Neural crest cell (in vitro differentiated cells): ENCODE measurements around the gene NFATC3. TPM values are rescaled to one million over a fixed set of nuclear protein-coding genes. Genes with fewer than 3 reads are reported as not detected.
"Not testable (repeated sequence)": the region's sequence is repeated elsewhere in the genome, so short reads cannot be mapped to it uniquely, and the experiment has no call there.

Experiments
- DNase-seq: peaks from one replicate; pipeline ENCODE4 v3.0.0; 2021; ENCODE audit warnings: low read depth, mixed read lengths, low spot score
- H3K27ac Mint-ChIP-seq: one replicate; pipeline ENCODE4 v1.8.0; 2021; ENCODE audit warnings: mild to moderate bottlenecking, mixed read lengths; ENCODE audit not compliant: unreplicated experiment
- H3K27me3 Mint-ChIP-seq: 2 replicates; pipeline ENCODE4 v1.8.0; 2021; ENCODE audit warnings: low read depth, mild to moderate bottlenecking, mixed read lengths
- H3K36me3 Mint-ChIP-seq: 2 replicates; pipeline ENCODE4 v1.8.0; 2021; ENCODE audit warnings: low read depth, mild to moderate bottlenecking, mixed read lengths
- H3K4me1 Mint-ChIP-seq: 2 replicates; pipeline ENCODE4 v1.8.0; 2021; ENCODE audit warnings: mixed read lengths
- H3K4me3 Mint-ChIP-seq: one replicate; pipeline ENCODE4 v1.8.0; 2021; ENCODE audit warnings: mild to moderate bottlenecking, mixed read lengths
- H3K9me3 Mint-ChIP-seq: 2 replicates; pipeline ENCODE4 v1.8.0; 2021; ENCODE audit warnings: mixed read lengths
- total RNA-seq: library from RNA; stranded (reverse); gene quantifications from 2 replicates; pipeline ENCODE4 v1.2.1, GENCODE V29; 2021
- TF ChIP-seq, protein P1 (sequence below): fragments of 200-600 bp; sonication (generic); conservative IDR thresholded peaks from 2 replicates; pipeline ENCODE4 v1.5.0; 2021; ENCODE audit warnings: antibody characterized with exemption, mild to moderate bottlenecking

NFATC3 gene
- total RNA-seq, 1 donor from 2014 or later: 64.9 TPM

- Mint-ChIP-seq H3K4me3 (no peak overlapping the region), H3K9me3 (no peaks in the 10 kb centered on the region), H3K27ac (no peak overlapping the region), H3K4me1 (no peaks in the 10 kb centered on the region), H3K27me3 (no peaks in the 10 kb centered on the region), H3K36me3 (peaks cover 10% of the 10 kb centered on the region)
- TF ChIP-seq, protein P1, sequence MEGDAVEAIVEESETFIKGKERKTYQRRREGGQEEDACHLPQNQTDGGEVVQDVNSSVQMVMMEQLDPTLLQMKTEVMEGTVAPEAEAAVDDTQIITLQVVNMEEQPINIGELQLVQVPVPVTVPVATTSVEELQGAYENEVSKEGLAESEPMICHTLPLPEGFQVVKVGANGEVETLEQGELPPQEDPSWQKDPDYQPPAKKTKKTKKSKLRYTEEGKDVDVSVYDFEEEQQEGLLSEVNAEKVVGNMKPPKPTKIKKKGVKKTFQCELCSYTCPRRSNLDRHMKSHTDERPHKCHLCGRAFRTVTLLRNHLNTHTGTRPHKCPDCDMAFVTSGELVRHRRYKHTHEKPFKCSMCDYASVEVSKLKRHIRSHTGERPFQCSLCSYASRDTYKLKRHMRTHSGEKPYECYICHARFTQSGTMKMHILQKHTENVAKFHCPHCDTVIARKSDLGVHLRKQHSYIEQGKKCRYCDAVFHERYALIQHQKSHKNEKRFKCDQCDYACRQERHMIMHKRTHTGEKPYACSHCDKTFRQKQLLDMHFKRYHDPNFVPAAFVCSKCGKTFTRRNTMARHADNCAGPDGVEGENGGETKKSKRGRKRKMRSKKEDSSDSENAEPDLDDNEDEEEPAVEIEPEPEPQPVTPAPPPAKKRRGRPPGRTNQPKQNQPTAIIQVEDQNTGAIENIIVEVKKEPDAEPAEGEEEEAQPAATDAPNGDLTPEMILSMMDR: no peak
- DNase-seq: no peak
Observed at GRCh38 chr16:68126395-68126794, 41.2 kb downstream of the NFATC3 start.

DNA sequence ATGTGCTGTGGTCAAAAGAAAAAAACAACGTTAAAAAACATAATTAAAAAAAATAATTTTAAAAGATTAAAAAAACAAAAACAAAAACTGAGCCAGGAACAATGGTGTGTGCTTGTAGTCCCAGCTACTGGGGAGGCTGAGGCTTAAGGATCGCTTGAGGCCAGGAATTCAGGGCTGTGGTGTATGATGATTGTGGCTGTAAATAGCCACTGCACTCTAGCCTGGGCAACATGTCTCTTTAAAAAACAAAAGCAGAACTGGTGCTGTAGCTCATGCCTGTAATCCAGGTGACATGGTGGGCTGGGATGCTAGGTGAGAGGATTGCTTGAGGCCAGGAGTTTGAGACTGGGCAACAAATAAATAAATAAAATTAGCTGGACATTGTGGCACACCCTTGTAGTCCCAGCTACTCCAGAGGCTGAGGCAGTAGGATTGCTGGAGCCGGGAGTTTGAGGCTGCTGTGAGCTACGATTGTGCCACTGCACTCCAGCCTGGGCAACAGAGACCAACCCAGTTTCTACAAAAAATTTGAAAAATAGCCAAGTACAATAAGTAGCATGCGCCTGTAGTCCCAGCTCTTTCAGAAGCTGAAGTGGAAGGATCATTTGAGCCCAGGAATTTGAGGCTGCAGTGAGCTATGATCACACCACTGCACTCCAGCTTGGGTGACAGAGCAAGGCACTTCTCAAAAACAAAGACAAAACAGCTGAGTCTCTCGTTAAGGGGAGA, 43.6 kb downstream of the NFATC3 start:
- no peaks in the 10 kb centered on the region for H3K27me3 Mint-ChIP-seq
- H3K4me3 Mint-ChIP-seq: no peak overlapping the region
- H3K36me3 Mint-ChIP-seq: no peaks in the 10 kb centered on the region
- no peak overlapping the region for H3K27ac Mint-ChIP-seq
- DNase-seq: no peak
- TF ChIP-seq, protein P1: no peak
- no peaks in the 10 kb centered on the region for H3K9me3 Mint-ChIP-seq
- H3K4me1 Mint-ChIP-seq: no peaks in the 10 kb centered on the region

DNA sequence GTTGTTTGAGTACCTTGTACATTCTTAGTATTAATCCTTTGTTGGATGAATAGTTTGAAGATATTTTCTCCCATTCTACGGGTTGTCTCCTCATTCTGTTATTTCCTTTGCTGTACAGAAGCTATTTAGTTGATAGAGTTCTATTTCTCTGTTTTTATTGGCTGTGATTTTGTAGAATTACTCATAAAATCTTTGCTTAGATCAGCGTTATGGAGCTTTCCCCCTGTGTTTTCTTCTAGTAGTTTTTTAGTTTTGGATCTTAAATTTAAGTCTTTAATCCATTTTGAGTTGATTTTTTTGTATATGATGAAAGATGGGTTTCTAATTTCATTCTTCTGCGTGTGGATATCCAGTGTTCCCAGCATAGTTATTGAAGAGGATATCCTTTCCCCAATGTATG, 45.4 kb downstream of the NFATC3 start:
- TF ChIP-seq, protein P1: no peak
- Mint-ChIP-seq H3K4me3 (no peak overlapping the region), H3K27me3 (no peaks in the 10 kb centered on the region), H3K36me3 (no peaks in the 10 kb centered on the region), H3K9me3 (no peaks in the 10 kb centered on the region), H3K27ac (no peak overlapping the region), H3K4me1 (no peaks in the 10 kb centered on the region)
- DNase-seq: no peak

- Mint-ChIP-seq H3K27me3 (no peaks in the 10 kb centered on the region), H3K4me3 (no peak overlapping the region), H3K27ac (no peak overlapping the region), H3K4me1 (no peaks in the 10 kb centered on the region), H3K36me3 (no peaks in the 10 kb centered on the region), H3K9me3 (no peaks in the 10 kb centered on the region)
- TF ChIP-seq, protein P1: no peak
- no peak for DNase-seq
Observed at GRCh38 chr16:68131813-68132706, 46.9 kb downstream of the NFATC3 start.

DNA sequence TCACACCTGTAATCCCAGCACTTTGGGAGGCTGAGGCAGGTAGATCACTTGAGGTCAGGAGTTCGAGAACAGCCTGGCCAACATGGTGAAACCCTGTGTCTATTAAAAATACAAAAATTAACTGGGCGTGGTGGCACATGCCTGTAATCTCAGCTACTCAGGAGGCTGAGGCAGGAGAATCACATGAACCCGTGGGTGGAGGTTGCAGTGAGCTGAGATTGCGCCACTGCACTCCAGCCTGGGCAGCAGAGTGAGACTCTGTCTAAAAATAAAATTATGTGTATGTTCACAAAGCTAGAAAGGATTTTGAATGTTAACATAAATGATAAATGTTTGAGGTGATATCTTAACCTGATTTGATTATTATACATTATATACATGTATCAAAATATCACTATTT, 47.8 kb downstream of the NFATC3 start:
- H3K4me3 Mint-ChIP-seq, H3K36me3 Mint-ChIP-seq, H3K9me3 Mint-ChIP-seq, H3K27ac Mint-ChIP-seq, H3K4me1 Mint-ChIP-seq, H3K27me3 Mint-ChIP-seq, DNase-seq: not testable (repeated sequence)

GRCh38 chr16:68134644-68135043, 49.5 kb downstream of the NFATC3 start:
- Mint-ChIP-seq H3K4me1 (no peaks in the 10 kb centered on the region), H3K27ac (peak overlapping the region; percentile 69), H3K4me3 (no peak overlapping the region), H3K36me3 (no peaks in the 10 kb centered on the region), H3K9me3 (no peaks in the 10 kb centered on the region), H3K27me3 (no peaks in the 10 kb centered on the region)
- DNase-seq: no peak
- TF ChIP-seq, protein P1: no peak
